K562 (cell line): ENCODE data around the gene ATP6V0C. TPM values are rescaled to one million over a fixed set of nuclear protein-coding genes. Genes with fewer than 3 reads are reported as not detected.
A peak's percentile ranks its signal among the peaks of the same experiment; 100 is the strongest.

Experiments used
- BRD9 ChIP-seq: fragments of 450-650 bp; IDR thresholded peaks from 2 replicates; pipeline ENCODE4 v1.6.1; 2018; ENCODE audit warnings: low read depth; ENCODE audit not compliant: partially characterized antibody
- FOXP4 ChIP-seq: sonication (generic); formaldehyde crosslinking; IDR thresholded peaks from 2 replicates; pipeline ENCODE4 v1.8.0; 2022; ENCODE audit warnings: mild to moderate bottlenecking, missing genetic modification reagents, borderline replicate concordance
- MBD2 ChIP-seq: sonication (generic); IDR thresholded peaks from 2 replicates; pipeline ENCODE4 v1.6.1; 2016; ENCODE audit warnings: low read depth, borderline replicate concordance
- MCM7 ChIP-seq, 2 experiments: fragments of 450-650 bp; IDR thresholded peaks; 2 replicates each; pipeline ENCODE4 v1.6.1; 2016 to 2018
- MTF1 ChIP-seq: fragments of 250-450 bp; sonication (Bioruptor Pico); IDR thresholded peaks from 2 replicates; pipeline ENCODE4 v1.9.0; 2021; ENCODE audit warnings: moderate library complexity, mild to moderate bottlenecking, inconsistent platforms, borderline replicate concordance
- RBM22 ChIP-seq: fragments of 200-400 bp; formaldehyde crosslinking; IDR thresholded peaks from 2 replicates; pipeline ENCODE4 v1.6.1; 2018; ENCODE audit warnings: low read length, low read depth; ENCODE audit not compliant: poor library complexity, severe bottlenecking
- SP2 ChIP-seq: IDR thresholded peaks from 2 replicates; pipeline ENCODE4 v1.6.1; 2011; ENCODE audit warnings: mild to moderate bottlenecking, low read depth, low read length, moderate library complexity; ENCODE audit not compliant: poor library complexity, severe bottlenecking; ENCODE audit errors: extremely low read depth
- ZNF431 ChIP-seq: sonication (generic); formaldehyde crosslinking; IDR thresholded peaks from 2 replicates; pipeline ENCODE4 v1.8.0; 2022; ENCODE audit warnings: mild to moderate bottlenecking, missing genetic modification reagents
- ZNF586 ChIP-seq: fragments of 450-650 bp; formaldehyde crosslinking; conservative IDR thresholded peaks from 2 replicates; pipeline ENCODE4 v1.4.0; 2020; ENCODE audit warnings: mild to moderate bottlenecking, moderate library complexity
- ZZZ3 ChIP-seq: fragments of 450-650 bp; IDR thresholded peaks from 2 replicates; pipeline ENCODE4 v1.6.1; 2016; ENCODE audit warnings: antibody characterized with exemption, mild to moderate bottlenecking, moderate library complexity
- polyA plus RNA-seq, 8 experiments: library from polyadenylated mRNA; depleted of rRNA in 4 of 8; stranded (reverse) in 5 of 8; unstranded in 3 of 8; fragments of >200 nt; fragmentation: Nextera tagmentation in 2 of 8; fragmentation: Illumina TruSeq in 1 of 8; extraction: Ambion mirVana in 2 of 8; extraction: Trizol in 1 of 8; gene quantifications; 2 replicates each; pipeline versions ENCODE4 v1.2.1 to v1.2.3, GENCODE V29; 2011 to 2014; ENCODE audit warnings: inconsistent platforms in 1 of 8, missing spikeins in 1 of 8
- total RNA-seq, 7 experiments: library from RNA; depleted of rRNA in 6 of 7; stranded (reverse); fragments of >200 nt in 6 of 7; fragmentation: Illumina TruSeq in 2 of 7; extraction: Trizol in 2 of 7; gene quantifications; 2 replicates each; pipeline versions ENCODE4 v1.2.1 to v1.2.3, GENCODE V29; 2011 to 2021; ENCODE audit warnings: low replicate concordance in 1 of 7
- TF ChIP-seq, protein P1 (sequence below): fragments of 450-650 bp; IDR thresholded peaks from 2 replicates; pipeline ENCODE4 v1.6.1; 2016; ENCODE audit warnings: antibody characterized with exemption
- TF ChIP-seq, protein P2 (sequence below): fragments of 250-450 bp; sonication (Bioruptor Pico); IDR thresholded peaks from 2 replicates; pipeline ENCODE4 v1.8.0; 2021; ENCODE audit warnings: moderate library complexity, mild to moderate bottlenecking, inconsistent platforms
- TF ChIP-seq, protein P3 (sequence below): sonication (generic); formaldehyde crosslinking; IDR thresholded peaks from 2 replicates; pipeline ENCODE4 v1.8.0; 2023; ENCODE audit warnings: missing genetic modification reagents, mild to moderate bottlenecking, borderline replicate concordance
- TF ChIP-seq, protein P4 (sequence below): fragments of 450-650 bp; conservative IDR thresholded peaks from 2 replicates; pipeline ENCODE4 v1.6.1; 2016; ENCODE audit warnings: missing genetic modification characterization, low read depth, mild to moderate bottlenecking, control low read depth, missing compliant biosample characterization

Gene ATP6V0C
- total and polyA plus RNA-seq, 9 of the 15 experiments (the other 6 are each of a cell fraction or from before 2014, with no cell fraction given): 2.9 to 228 (median 22.7) TPM

DNA sequence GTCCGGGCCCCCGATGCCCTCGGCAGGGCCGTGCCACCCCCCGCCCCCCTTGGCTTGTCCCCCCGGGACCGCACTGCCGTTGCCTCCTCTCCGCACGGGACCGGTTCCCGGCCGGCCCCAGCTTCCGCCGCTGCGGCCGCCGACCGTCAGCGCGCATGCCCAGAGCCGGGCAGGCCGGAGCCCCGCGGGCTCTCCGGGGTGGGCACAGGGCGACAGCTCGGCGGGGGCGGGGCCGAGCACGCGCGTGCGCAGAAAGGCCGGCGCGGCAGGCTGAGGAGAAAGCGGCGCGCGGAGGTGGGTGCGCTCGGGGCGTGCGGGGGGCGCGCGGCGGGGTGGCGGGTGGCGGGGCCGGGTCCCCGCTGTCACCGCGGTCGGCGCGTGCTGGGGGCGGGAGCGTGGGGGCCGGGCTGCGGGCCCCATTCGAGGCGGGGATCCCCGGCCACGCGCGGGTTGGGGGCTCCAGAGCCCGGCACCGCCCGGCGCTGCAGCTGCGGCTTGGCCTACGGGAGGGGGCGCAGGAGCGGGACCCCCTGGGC, 38.8 kb upstream of the ATP6V0C start, which contains the start of gene TBC1D24 (continued):
- TF ChIP-seq ZNF431 (CRISPR knock-in tag): no peak
- TF ChIP-seq, protein P1, sequence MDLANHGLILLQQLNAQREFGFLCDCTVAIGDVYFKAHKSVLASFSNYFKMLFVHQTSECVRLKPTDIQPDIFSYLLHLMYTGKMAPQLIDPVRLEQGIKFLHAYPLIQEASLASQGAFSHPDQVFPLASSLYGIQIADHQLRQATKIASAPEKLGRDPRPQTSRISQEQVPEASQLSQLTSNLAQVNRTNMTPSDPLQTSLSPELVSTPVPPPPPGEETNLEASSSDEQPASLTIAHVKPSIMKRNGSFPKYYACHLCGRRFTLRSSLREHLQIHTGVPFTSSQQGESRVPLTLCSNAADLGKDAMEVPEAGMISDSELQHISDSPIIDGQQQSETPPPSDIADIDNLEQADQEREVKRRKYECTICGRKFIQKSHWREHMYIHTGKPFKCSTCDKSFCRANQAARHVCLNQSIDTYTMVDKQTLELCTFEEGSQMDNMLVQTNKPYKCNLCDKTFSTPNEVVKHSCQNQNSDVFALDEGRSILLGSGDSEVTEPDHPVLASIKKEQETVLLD: no peak
- TF ChIP-seq MBD2: peak; percentile 29; the same call in 1 of the 2 replicates
- TF ChIP-seq MCM7 (IDR thresholded peaks at IDR 0.05): no peak
- no peak for TF ChIP-seq BRD9
- TF ChIP-seq, protein P2, sequence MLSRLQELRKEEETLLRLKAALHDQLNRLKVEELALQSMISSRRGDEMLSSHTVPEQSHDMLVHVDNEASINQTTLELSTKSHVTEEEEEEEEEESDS (CRISPR knock-in tag): no peak
- TF ChIP-seq, protein P3, sequence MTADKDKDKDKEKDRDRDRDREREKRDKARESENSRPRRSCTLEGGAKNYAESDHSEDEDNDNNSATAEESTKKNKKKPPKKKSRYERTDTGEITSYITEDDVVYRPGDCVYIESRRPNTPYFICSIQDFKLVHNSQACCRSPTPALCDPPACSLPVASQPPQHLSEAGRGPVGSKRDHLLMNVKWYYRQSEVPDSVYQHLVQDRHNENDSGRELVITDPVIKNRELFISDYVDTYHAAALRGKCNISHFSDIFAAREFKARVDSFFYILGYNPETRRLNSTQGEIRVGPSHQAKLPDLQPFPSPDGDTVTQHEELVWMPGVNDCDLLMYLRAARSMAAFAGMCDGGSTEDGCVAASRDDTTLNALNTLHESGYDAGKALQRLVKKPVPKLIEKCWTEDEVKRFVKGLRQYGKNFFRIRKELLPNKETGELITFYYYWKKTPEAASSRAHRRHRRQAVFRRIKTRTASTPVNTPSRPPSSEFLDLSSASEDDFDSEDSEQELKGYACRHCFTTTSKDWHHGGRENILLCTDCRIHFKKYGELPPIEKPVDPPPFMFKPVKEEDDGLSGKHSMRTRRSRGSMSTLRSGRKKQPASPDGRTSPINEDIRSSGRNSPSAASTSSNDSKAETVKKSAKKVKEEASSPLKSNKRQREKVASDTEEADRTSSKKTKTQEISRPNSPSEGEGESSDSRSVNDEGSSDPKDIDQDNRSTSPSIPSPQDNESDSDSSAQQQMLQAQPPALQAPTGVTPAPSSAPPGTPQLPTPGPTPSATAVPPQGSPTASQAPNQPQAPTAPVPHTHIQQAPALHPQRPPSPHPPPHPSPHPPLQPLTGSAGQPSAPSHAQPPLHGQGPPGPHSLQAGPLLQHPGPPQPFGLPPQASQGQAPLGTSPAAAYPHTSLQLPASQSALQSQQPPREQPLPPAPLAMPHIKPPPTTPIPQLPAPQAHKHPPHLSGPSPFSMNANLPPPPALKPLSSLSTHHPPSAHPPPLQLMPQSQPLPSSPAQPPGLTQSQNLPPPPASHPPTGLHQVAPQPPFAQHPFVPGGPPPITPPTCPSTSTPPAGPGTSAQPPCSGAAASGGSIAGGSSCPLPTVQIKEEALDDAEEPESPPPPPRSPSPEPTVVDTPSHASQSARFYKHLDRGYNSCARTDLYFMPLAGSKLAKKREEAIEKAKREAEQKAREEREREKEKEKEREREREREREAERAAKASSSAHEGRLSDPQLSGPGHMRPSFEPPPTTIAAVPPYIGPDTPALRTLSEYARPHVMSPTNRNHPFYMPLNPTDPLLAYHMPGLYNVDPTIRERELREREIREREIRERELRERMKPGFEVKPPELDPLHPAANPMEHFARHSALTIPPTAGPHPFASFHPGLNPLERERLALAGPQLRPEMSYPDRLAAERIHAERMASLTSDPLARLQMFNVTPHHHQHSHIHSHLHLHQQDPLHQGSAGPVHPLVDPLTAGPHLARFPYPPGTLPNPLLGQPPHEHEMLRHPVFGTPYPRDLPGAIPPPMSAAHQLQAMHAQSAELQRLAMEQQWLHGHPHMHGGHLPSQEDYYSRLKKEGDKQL (CRISPR knock-in tag): no peak
- no peak for TF ChIP-seq ZNF586
- TF ChIP-seq ZZZ3: no peak
- TF ChIP-seq, protein P4, sequence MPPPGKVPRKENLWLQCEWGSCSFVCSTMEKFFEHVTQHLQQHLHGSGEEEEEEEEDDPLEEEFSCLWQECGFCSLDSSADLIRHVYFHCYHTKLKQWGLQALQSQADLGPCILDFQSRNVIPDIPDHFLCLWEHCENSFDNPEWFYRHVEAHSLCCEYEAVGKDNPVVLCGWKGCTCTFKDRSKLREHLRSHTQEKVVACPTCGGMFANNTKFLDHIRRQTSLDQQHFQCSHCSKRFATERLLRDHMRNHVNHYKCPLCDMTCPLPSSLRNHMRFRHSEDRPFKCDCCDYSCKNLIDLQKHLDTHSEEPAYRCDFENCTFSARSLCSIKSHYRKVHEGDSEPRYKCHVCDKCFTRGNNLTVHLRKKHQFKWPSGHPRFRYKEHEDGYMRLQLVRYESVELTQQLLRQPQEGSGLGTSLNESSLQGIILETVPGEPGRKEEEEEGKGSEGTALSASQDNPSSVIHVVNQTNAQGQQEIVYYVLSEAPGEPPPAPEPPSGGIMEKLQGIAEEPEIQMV (tag): no peak
- TF ChIP-seq MTF1 (CRISPR knock-in tag): no peak
- TF ChIP-seq SP2: no peak
- no peak for TF ChIP-seq FOXP4
- no peak for TF ChIP-seq RBM22
